HG03460 (cell line): ENCODE measurements around the gene C13orf46.

Experiments
- ATAC-seq: cut with Tn5 transposase; IDR thresholded peaks from one replicate; pipeline ENCODE4 v1.9.1; 2021; ENCODE audit not compliant: unreplicated experiment

The C13orf46 gene

DNA sequence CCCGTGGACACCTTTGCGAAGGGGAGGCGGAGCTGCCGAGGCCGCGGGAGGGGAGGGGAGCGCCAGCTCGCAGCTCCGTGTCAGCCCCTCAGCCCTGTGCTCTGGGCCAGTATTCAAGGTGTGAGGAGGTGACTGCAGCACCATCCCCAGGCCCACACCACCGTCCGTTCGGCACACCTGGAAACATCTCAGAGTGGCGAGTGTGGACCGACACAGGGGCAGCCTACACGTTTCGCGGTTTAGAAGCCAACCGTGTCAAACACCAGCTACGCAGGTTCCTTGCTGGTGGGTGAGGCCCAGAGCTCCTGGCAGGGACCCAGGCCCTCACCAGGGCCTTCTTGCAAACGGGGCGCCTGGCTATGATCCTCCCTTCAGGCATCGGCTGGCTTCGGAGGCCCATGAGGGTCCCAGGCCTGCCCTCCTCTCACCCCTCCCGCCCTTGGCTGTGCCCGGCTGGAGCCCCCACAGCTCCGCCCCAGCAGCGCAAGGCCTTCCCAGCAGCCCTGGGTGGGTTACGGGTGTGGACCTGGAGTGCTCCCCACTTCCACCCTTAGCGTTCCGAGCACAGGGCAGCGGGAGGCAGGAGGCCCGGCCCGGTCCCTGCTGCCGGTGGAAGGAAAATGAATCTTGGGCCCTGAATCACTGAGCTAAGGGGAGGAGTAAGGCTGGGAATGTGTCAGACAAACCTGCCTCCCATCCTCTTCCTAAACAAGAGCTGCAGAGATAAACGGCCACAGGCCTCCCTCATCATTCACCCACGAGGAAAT is 1.2 kb downstream of the C13orf46 start:
- no peak for ATAC-seq

GRCh38 chr13:113971471-113972231 is 2.2 kb downstream of the C13orf46 start:
- ATAC-seq: no peak

DNA sequence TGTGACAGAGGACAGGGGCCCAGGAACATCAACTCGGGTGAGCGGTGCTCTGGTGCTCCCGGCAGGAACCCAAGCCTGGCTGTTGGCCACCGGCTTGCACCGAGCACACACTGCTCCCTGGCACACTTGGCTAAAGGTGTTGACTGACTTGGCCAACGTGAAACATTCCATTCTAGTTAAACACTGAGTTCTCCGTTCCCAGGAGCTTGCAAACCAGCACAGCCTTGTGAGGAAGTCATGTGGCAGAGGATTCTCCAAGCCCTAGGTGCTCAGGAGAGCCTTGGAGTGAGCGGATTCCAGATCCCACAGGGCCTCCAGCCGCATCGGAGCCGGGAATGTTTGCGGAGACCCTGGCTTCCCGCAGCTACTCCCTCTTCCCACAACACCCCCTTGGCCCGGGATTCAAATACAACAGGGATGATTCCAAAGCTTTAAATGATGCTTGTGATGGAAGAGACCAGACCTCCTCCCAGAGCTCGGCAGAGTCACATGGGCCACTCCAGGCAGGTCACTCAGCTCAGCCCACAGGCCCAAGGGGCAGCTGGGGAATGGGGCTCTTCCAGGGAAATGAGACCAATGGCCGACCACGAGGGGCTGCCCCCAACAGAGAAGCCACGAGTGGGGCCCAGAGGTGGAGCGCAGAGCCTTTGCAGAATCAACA is 2.9 kb downstream of the C13orf46 start:
- ATAC-seq: no peak

DNA sequence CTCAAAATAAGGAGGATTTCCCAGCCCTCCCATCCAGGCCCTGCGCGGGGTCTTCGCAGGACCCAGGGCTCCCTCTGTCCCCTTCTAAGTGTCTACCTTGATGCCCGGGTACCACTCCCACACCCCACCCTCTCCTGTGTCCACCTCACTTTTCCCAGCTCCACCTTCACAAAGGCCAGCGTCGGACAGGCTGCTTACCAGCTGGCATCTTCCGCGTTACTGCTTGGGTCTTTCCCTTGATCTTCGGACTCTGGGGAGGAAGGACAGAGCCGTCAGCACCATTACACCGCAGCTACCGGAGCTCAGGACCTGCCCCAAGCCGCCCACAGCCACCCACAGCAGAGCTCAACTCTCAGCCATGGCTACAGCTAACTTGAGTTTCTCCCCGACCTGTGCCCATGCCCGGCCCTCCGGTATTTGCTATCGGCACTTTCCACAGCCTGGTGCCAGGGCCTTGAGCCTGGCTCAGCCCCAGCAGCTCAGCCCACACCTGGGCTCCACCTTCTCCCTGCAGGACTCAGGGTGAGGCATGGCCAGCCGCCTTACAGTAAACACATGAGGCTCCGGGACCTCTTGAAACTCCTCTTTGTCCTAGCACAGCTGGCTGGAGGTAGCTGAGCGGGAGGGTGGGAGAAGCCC is 3.8 kb downstream of the C13orf46 start:
- ATAC-seq: no peak

- ATAC-seq: no peak
Observed at GRCh38 chr13:113969311-113969972, 4.4 kb downstream of the C13orf46 start.

DNA sequence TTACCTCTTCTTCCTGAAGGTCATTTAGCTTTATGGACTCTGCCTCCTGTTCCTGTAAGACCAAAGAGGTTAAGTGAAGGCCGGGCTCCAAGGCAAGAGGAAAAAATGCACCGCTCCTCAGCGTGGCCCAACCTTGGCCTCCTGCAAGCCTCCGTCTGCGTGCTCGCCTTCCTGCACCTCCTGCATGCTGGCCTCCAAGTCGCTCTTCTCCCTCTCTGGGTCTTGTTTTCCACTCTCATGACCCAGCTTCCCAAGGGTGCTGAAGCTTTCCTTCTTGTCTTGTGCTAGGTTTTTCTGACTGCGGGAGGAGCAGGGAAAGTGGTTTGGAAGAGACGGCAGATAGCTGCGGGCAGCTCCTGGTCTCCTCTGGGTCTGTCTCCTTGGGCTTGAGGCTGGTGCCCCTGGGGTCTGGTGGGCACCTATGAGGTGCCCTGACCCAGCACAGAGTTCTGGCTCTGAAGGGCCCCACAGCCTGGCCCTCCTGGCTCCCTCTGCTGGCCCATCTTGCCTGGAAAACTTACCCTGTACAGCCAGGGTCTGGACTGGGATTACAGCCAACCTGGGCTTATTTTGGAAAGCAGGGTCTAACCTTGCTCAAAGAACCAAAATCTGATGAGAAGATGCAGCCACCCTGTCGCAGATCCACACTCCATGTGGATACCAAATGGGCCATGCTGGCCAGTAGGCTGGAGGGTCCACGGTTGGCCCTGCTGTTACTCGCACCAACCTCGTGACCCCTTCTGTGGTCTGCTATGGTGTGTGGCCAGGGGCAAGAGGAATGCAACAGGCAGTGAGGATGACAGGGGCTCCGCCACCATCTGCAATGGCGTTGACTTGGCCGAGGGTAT is 5.2 kb downstream of the C13orf46 start:
- ATAC-seq: no peak

- ATAC-seq: no peak
Observed at GRCh38 chr13:113967729-113968462, 6.0 kb downstream of the C13orf46 start.

DNA sequence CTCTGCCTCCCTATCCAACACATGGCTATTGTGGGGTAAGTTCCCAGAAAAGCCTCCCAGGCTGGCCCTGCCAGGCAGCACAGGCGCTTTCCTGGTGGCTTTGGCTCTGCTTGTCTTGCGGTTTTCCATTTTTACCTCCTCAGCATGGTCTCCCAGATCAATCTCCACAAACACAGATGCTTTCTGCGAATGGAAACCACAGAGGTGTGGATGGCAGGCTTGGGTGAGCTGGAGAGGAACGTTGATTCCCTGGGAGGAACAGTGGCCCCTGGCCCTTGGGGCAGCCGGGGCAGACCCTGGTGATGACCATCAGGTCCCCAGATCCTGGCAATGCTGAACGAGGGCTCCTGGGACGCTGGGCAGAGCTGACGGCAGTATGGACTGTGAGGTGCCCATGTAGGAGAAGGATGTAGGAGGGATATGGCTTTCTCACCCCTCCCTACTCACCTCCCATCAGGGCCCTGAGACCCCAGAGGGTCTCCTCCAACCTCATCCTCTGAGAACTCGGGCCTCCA is 6.6 kb downstream of the C13orf46 start:
- ATAC-seq: no peak

DNA sequence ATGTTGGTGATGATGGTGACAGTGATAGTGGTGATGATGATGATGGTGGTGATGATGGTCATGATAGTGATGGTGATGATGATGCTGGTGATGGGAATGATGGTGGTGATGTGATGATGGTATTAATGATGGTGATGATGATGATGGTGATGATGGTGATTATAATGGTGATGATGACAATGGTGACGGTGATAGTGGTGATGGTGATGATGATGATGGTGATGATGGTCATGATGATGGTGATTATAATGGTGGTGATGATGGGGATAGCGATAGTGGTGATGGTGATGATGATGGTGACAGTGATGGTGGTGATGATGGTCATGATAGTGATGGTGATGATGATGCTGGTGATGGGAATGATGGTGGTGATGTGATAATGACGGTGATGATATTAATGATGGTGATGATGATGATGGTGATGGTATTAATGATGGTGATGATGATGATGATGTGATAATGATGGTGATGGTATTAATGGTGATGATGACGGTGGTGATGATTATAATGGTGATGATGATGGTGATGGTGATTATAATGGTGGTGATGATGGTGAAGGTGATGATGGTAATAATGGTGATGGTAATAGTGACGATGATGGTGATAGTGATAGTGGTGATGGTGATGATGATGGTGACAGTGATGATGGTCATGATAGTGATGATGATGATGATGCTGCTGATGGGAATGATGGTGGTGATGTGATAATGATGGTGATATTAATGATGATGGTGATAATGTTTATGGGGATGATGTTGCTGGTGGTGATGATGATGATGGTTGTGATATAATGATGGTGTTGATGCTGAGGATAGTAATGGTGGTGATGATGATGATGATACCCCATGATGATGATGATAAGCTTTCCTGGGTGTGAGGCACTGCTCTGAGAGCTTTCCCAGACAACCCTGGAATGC is 7.7 kb downstream of the C13orf46 start:
- no peak for ATAC-seq

DNA sequence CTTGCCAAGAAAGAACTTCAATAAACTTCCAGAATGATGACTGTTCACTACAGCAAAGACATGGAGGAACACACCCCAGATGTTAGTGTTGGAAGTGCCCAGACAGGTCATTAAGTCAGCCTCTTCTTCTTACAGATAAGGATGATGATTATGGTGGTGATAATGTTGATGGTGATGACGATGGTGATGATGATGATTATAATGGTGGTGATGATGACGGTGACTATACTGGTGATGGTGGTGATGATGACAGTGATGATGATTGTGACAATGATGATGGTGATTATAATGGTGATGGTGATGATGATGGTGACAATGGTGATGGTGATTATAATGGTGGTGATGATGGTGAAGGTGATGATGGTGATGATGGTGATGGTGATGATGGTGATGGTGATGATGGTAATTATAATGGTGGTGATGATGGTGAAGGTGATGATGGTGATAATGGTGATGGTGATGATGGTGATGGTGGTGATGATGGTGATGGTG is 8.4 kb downstream of the C13orf46 start:
- no peak for ATAC-seq

DNA sequence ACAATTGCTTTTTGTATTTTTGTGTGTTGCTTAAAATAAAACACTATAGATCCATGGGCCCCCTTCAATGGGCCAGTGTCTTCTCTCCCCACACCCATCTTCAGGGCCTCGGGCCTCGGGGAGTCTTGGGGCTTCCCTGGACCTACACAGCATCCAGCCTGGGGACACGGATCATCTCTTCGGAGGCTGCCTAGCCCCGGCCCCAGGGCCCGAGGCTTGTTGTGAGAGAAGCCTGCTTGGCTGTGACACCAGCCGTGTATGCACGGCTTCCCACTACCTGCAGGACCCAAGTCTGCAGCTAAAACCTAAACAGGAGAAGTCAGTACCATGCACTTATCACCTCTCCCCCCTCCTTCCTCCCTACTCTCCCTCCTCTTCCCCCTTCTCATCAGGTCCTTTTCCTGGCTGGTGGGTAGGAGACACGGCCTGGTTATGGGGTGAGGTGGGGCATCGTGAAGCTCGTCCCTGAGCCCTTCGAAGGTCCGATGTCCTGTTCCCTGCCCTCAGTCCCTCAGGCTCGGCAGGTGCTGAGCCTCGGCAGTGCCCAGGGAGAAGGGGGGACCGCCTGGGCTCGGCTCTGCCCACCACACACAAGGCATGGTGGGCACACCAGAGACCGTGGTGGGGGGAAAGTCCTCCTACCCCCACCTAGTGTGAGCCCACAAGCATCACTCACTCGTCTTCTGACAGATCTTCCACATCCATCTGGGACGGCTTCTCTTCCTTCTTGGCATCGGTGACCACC is 9.5 kb downstream of the C13orf46 start:
- no peak for ATAC-seq

DNA sequence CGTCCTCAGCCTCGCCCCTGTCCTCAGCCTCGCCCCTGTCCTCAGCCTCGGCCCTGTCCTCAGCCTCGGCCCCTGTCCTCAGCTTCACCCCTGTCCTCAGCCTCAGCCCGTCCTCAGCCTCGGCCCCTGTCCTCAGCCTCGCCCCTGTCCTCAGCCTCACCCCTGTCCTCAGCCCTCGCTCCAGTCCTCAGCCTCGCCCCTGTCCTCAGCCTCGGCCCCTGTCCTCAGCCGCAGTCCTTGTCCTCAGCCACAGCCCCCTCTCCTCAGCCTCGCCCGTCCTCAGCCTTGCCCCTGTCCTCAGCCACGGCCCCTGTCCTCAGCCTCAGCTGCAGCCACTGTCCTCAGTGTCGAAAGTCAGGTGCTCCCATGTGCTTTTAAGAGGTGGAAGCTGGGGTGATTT is 10.5 kb downstream of the C13orf46 start:
- ATAC-seq: no peak

DNA sequence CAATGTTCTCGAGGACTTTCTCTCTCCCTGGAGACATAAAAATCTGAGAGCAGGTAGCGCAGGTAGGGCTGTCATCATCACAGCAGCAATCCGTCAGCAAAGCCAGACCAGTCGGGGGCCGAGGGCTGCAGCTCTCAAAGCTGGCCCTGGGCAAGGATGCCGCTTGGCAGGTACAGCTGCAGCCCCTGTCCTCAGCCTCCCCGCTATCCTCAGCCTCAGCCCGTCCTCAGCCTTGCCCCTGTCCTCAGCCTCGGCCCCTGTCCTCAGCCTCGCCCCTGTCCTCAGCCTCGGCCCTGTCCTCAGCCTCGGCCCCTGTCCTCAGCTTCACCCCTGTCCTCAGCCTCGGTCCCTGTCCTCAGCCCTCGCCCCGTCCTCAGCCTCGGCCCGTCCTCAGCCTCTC is 10.9 kb downstream of the C13orf46 start:
- no peak for ATAC-seq

GRCh38 chr13:113962386-113962785 is 11.5 kb downstream of the C13orf46 start:
- ATAC-seq: no peak

- ATAC-seq: no peak
Observed at GRCh38 chr13:113960276-113960948, 13.5 kb downstream of the C13orf46 start.

GRCh38 chr13:113959198-113959597 is 14.7 kb downstream of the C13orf46 start:
- ATAC-seq: no peak

- no peak for ATAC-seq
Observed at GRCh38 chr13:113958373-113958772, 15.5 kb downstream of the C13orf46 start.
